ENCODE data around the gene NAALAD2. TPM values are rescaled to one million over a fixed set of nuclear protein-coding genes. Genes with fewer than 3 reads are reported as not detected.
"Not testable (repeated sequence)": the region's sequence is repeated elsewhere in the genome, so short reads cannot be mapped to it uniquely, and the experiment has no call there.

Gene NAALAD2
- total RNA-seq, 6 experiments from 2014 or later = 0.13 to 1.4 (median 0.38) TPM

GRCh38 chr11:90133560-90134477, 644 bp upstream of the NAALAD2 start:
- ATAC-seq (peak in 3 of 4 donors; percentile 21 to 28 (median 21)), DNase-seq (no peak)
- 14% methylated on average over 11 of the region's 11 CpGs for WGBS (ENCODE audit: insufficient coverage, low coverage, low lambda C conversion rate, missing lambda C conversion rate)
- Histone ChIP-seq H3K27ac (no peak overlapping the region), H3K9me3 (no peaks in the 10 kb centered on the region), H3K36me3 (no peaks in the 10 kb centered on the region), H3K4me3 (peak overlapping the region; percentile 41 to 45 (median 43)), H3K27me3 (peaks cover 0 to 5% of the 10 kb centered on the region in 2 donors), H3K4me1 (peaks cover 0 to 5% (median 0%) of the 10 kb centered on the region in 4 donors)
- TF ChIP-seq CTCF (IDR thresholded peaks at IDR 0.05) (no peak), POLR2A (IDR thresholded peaks at IDR 0.05) (no peak)
- intact Hi-C loops (cut with DNase I) = no loop called here

- Histone ChIP-seq H3K4me3 (peak overlapping the region; percentile 41 to 45 (median 43)), H3K27ac (no peak overlapping the region), H3K36me3 (no peaks in the 10 kb centered on the region), H3K4me1 (peaks cover 0 to 5% (median 0%) of the 10 kb centered on the region in 4 donors), H3K9me3 (no peaks in the 10 kb centered on the region), H3K27me3 (peaks cover 0 to 5% of the 10 kb centered on the region in 2 donors)
- DNase-seq (no peak), ATAC-seq (no peak)
- under 1% methylated on average over 5 of the region's 5 CpGs for WGBS (ENCODE audit: insufficient coverage, low coverage, low lambda C conversion rate, missing lambda C conversion rate)
- intact Hi-C loops (cut with DNase I) = no loop called here
- no peak for TF ChIP-seq CTCF (IDR thresholded peaks at IDR 0.05)
- no peak for TF ChIP-seq POLR2A (IDR thresholded peaks at IDR 0.05)
Measured at GRCh38 chr11:90135016-90135415, 553 bp downstream of the NAALAD2 start.

- H3K27me3 ChIP-seq = no peaks in the 10 kb centered on the region
- ATAC-seq (no peak), DNase-seq (no peak)
- H3K9me3 ChIP-seq = no peaks in the 10 kb centered on the region
- no peak overlapping the region for H3K27ac ChIP-seq
- H3K4me3 ChIP-seq = no peak overlapping the region
- TF ChIP-seq CTCF (IDR thresholded peaks at IDR 0.05) (no peak), POLR2A (IDR thresholded peaks at IDR 0.05) (no peak)
- no peaks in the 10 kb centered on the region for H3K36me3 ChIP-seq
- no peaks in the 10 kb centered on the region for H3K4me1 ChIP-seq
- WGBS (ENCODE audit: insufficient coverage, low coverage, low lambda C conversion rate, missing lambda C conversion rate) = 89% methylated on average over 1 of the region's 1 CpG
- intact Hi-C loops (cut with DNase I) = no loop called here
Measured at GRCh38 chr11:90148900-90149299, 14.4 kb downstream of the NAALAD2 start.

GRCh38 chr11:90166982-90167573, 32.6 kb downstream of the NAALAD2 start:
- ATAC-seq; H3K27me3 ChIP-seq; H3K4me1 ChIP-seq; H3K27ac ChIP-seq; H3K9me3 ChIP-seq; H3K36me3 ChIP-seq; DNase-seq; intact Hi-C loops (cut with DNase I); H3K4me3 ChIP-seq: not testable (repeated sequence)
- WGBS (ENCODE audit: insufficient coverage, low coverage, low lambda C conversion rate, missing lambda C conversion rate) = 100% methylated on average over 3 of the region's 49 CpGs

GRCh38 chr11:90167704-90168103, 33.2 kb downstream of the NAALAD2 start:
- H3K4me1 ChIP-seq; H3K36me3 ChIP-seq; intact Hi-C loops (cut with DNase I); H3K27me3 ChIP-seq; H3K4me3 ChIP-seq; H3K9me3 ChIP-seq; DNase-seq; H3K27ac ChIP-seq; ATAC-seq: not testable (repeated sequence)
- 50% methylated on average over 3 of the region's 8 CpGs for WGBS (ENCODE audit: insufficient coverage, low coverage, low lambda C conversion rate, missing lambda C conversion rate)
